HCT116 (cell line): ENCODE data around the gene PCP4. TPM values are rescaled to one million over a fixed set of nuclear protein-coding genes. Genes with fewer than 3 reads are reported as not detected.

ENCODE experiments used
- ATAC-seq: fragments of 200-7000 bp; cut with Tn5 transposase; 2 replicates; pipeline ENCODE4 v1.9.1; 2020; ENCODE audit warnings: mild to moderate bottlenecking, moderate library complexity
- BruUV-seq: library from RNA; stranded (reverse); fragments of 400-500 nt; replicated peaks from 2 replicates; lab custom pipeline; 2021; lab: Mats Ljungman, UMichigan
- CTCF ChIA-PET: fragments of 300-600 bp; sonication (Branson Sonifier 250); formaldehyde crosslinking; loops from one replicate; lab custom pipeline; 2021; ENCODE audit warnings: antibody characterized with exemption; lab: Charles Lee
- POLR2A ChIA-PET: fragments of 300-600, 350-600 bp; sonication (Branson Sonifier 250); formaldehyde crosslinking; loops from one replicate; lab custom pipeline; 2021; ENCODE audit warnings: antibody characterized with exemption; lab: Charles Lee
- RAD21 ChIA-PET, 2 experiments: fragments of 300-600 bp; sonication (Branson Sonifier 250); formaldehyde crosslinking; loops; one replicate each; lab custom pipeline; 2023; ENCODE audit warnings: low total read pairs in 2 of 2; ENCODE audit not compliant: uncharacterized antibody in 2 of 2, unreplicated experiment in 2 of 2, low non-redundant PET in 1 of 2; lab: Charles Lee
- DNase-seq: peaks from one replicate; pipeline ENCODE4 v3.0.0-alpha.2; 2010; ENCODE audit warnings: low read depth, low spot score
- H2AFZ ChIP-seq: fragments of 200-600 bp; shearing (Covaris generic), sonication (generic); 2 replicates; pipeline ENCODE4 v1.6.1; 2017; ENCODE audit warnings: low read depth, mixed run types, mixed read lengths, antibody characterized with exemption, low read length; ENCODE audit not compliant: poor library complexity, severe bottlenecking
- H3K27ac ChIP-seq: 2 replicates; pipeline ENCODE4 v1.5.1; 2012; ENCODE audit warnings: low read depth, low read length
- H3K27me3 ChIP-seq: fragments of 200-600 bp; sonication (generic); 2 replicates; pipeline ENCODE4 v1.6.1; 2016; ENCODE audit warnings: mixed run types, low read length, mixed read lengths; ENCODE audit not compliant: insufficient read depth
- H3K36me3 ChIP-seq, 2 experiments: fragments of 200-500 bp in 1 of 2; fragments of 200-600 bp in 1 of 2; sonication (Bioruptor generic) in 1 of 2; sonication (generic) in 1 of 2; 2 replicates each; pipeline versions ENCODE4 v1.5.1 to v1.6.1; 2014 to 2016; ENCODE audit warnings: low read length in 2 of 2, inconsistent platforms in 1 of 2, mixed read lengths in 1 of 2, mixed run types in 1 of 2; ENCODE audit not compliant: insufficient read depth in 2 of 2, control insufficient read depth in 1 of 2
- H3K4me1 ChIP-seq, 2 experiments: fragments of 200-600 bp in 1 of 2; sonication (generic) in 1 of 2; 2 replicates each; pipeline versions ENCODE4 v1.5.1 to v1.6.1; 2012 to 2017; ENCODE audit warnings: low read length in 2 of 2, inconsistent platforms in 1 of 2, mild to moderate bottlenecking in 1 of 2, mixed read lengths in 1 of 2, mixed run types in 1 of 2, moderate library complexity in 1 of 2; ENCODE audit not compliant: insufficient read depth in 2 of 2, control insufficient read depth in 1 of 2
- H3K4me2 ChIP-seq: fragments of 200-600 bp; sonication (generic); 2 replicates; pipeline ENCODE4 v1.6.1; 2017; ENCODE audit warnings: mixed run types, low read length, mixed read lengths
- H3K4me3 ChIP-seq, 2 experiments: fragments of 200-600 bp in 1 of 2; sonication (generic) in 1 of 2; replicated peaks in 1 of 2; 2 replicates each; pipeline ENCODE4 v1.5.1; 2011 to 2016; ENCODE audit warnings: low read length in 2 of 2, control low read depth in 1 of 2, low read depth in 1 of 2, mild to moderate bottlenecking in 1 of 2, mixed read lengths in 1 of 2, mixed run types in 1 of 2
- H3K79me2 ChIP-seq: fragments of 200-600 bp; sonication (generic); 2 replicates; pipeline ENCODE4 v1.6.1; 2017; ENCODE audit warnings: mild to moderate bottlenecking, mixed run types, low read length, moderate library complexity, mixed read lengths; ENCODE audit not compliant: insufficient read depth
- H3K9ac ChIP-seq: fragments of 200-600 bp; sonication (generic); 2 replicates; pipeline ENCODE4 v1.6.1; 2016; ENCODE audit warnings: low read length, mixed read lengths
- H3K9me2 ChIP-seq: fragments of 200-600 bp; sonication (generic), shearing (Covaris generic); 2 replicates; pipeline ENCODE4 v1.6.1; 2017; ENCODE audit warnings: mixed run types, mild to moderate bottlenecking, moderate library complexity; ENCODE audit not compliant: insufficient read depth
- H3K9me3 ChIP-seq, 2 experiments: fragments of 200-500 bp in 1 of 2; fragments of 200-600 bp in 1 of 2; sonication (Bioruptor generic) in 1 of 2; sonication (generic) in 1 of 2; 2 replicates each; pipeline ENCODE4 v1.6.1; 2014 to 2017; ENCODE audit warnings: low read length in 2 of 2, mixed read lengths in 2 of 2, inconsistent platforms in 1 of 2, low read depth in 1 of 2, mild to moderate bottlenecking in 1 of 2, mixed run types in 1 of 2, moderate library complexity in 1 of 2; ENCODE audit not compliant: control insufficient read depth in 1 of 2, insufficient read depth in 1 of 2
- H4K20me1 ChIP-seq: fragments of 200-600 bp; sonication (generic), shearing (Covaris generic); 2 replicates; pipeline ENCODE4 v1.6.1; 2017; ENCODE audit warnings: mixed run types, mild to moderate bottlenecking, moderate library complexity; ENCODE audit not compliant: insufficient read depth
- CBX3 ChIP-seq: IDR thresholded peaks from 2 replicates; pipeline ENCODE4 v1.6.1; 2012; ENCODE audit warnings: low read depth
- EZH2 ChIP-seq: fragments of 200-600 bp; sonication (generic); IDR thresholded peaks from 2 replicates; pipeline ENCODE4 v1.6.1; 2017; ENCODE audit warnings: antibody characterized with exemption, mixed run types
- FOSL1 ChIP-seq: IDR thresholded peaks from 2 replicates; pipeline ENCODE4 v1.6.1; 2012; ENCODE audit warnings: low read depth
- JUND ChIP-seq: IDR thresholded peaks from 2 replicates; pipeline ENCODE4 v1.6.1; 2012
- POLR2A ChIP-seq: IDR thresholded peaks from 2 replicates; pipeline ENCODE4 v1.7.0; 2011; ENCODE audit warnings: borderline replicate concordance; ENCODE audit not compliant: insufficient read depth, insufficient read length; ENCODE audit errors: extremely low read depth
- SIN3A ChIP-seq: IDR thresholded peaks from 2 replicates; pipeline ENCODE4 v1.6.1; 2012; ENCODE audit warnings: low read depth
- ZNF274 ChIP-seq: fragments of 200-500 bp; sonication (Bioruptor generic); IDR thresholded peaks from 2 replicates; pipeline ENCODE4 v1.6.1; 2014; ENCODE audit warnings: mild to moderate bottlenecking, low read depth, low read length, inconsistent platforms
- intact Hi-C: fragments of 100-400 bp; cut with micrococcal nuclease; formaldehyde crosslinking; loops from 2 replicates; pipeline ENCODE4 v1.10.0; 2022
- total RNA-seq: library from RNA; stranded (reverse); gene quantifications from one replicate; pipeline ENCODE4 v1.2.1, GENCODE V29; 2021; ENCODE audit not compliant: unreplicated experiment
- TF ChIP-seq, protein P1 (sequence below): IDR thresholded peaks from 2 replicates; pipeline ENCODE4 v1.6.1; 2011; ENCODE audit warnings: mild to moderate bottlenecking, low read length, moderate library complexity; ENCODE audit not compliant: insufficient replicate concordance; ENCODE audit errors: extremely low read depth

Gene PCP4
- total RNA-seq, 1 experiment from 2014 or later: not detected

GRCh38 chr21:39840373-39841097, 26.7 kb upstream of the PCP4 start:
- intact Hi-C loops: no loop called here
- Histone ChIP-seq H3K79me2 (no peaks in the 10 kb centered on the region), H2AFZ (no peak overlapping the region), H3K36me3 (no peaks in the 10 kb centered on the region), H3K9ac (no peak overlapping the region), H3K4me2 (no peak overlapping the region), H3K9me2 (no peaks in the 10 kb centered on the region), H3K4me3 (no peak overlapping the region), H3K9me3 (peaks cover 0 to 4% of the 10 kb centered on the region in 2 experiments; a peak in 1 of 4 replicates), H3K27me3 (no peaks in the 10 kb centered on the region), H3K4me1 (no peaks in the 10 kb centered on the region; a peak in 1 of 4 replicates), H4K20me1 (no peaks in the 10 kb centered on the region), H3K27ac (no peak overlapping the region)
- ATAC-seq (no peak), DNase-seq (no peak)
- ChIA-PET POLR2A (no interaction called here), CTCF (no interaction called here), RAD21 (no interaction called here)
- TF ChIP-seq FOSL1: no peak
- TF ChIP-seq EZH2: no peak
- TF ChIP-seq CBX3: no peak
- TF ChIP-seq, protein P1, sequence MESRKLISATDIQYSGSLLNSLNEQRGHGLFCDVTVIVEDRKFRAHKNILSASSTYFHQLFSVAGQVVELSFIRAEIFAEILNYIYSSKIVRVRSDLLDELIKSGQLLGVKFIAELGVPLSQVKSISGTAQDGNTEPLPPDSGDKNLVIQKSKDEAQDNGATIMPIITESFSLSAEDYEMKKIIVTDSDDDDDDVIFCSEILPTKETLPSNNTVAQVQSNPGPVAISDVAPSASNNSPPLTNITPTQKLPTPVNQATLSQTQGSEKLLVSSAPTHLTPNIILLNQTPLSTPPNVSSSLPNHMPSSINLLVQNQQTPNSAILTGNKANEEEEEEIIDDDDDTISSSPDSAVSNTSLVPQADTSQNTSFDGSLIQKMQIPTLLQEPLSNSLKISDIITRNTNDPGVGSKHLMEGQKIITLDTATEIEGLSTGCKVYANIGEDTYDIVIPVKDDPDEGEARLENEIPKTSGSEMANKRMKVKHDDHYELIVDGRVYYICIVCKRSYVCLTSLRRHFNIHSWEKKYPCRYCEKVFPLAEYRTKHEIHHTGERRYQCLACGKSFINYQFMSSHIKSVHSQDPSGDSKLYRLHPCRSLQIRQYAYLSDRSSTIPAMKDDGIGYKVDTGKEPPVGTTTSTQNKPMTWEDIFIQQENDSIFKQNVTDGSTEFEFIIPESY: no peak
- TF ChIP-seq JUND: no peak
- TF ChIP-seq POLR2A: no peak
- TF ChIP-seq ZNF274: no peak
- no peak for TF ChIP-seq SIN3A
- BruUV-seq: no TSS peak
